ENCODE measurements around the gene LYST.

DNA sequence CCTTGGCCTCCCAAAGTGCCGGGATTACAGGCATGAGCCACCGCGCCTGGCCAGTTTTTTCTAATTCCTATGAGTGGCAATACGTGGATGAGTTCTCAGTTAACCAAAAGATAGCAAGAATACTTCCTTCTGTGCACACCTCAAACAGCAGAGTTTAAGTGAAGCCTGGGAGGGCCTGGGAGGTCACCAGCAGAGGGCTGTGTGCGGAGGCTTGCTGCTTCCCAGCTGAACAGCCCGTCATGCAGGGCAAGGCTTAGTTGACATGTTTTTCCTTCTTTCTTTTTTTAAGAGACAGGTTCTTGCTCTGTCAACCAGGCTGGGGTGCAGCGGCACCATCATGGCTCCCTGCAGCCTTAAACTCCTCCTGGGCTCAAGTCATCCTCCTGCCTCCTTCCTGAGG is 234.9 kb downstream of the LYST start:
- TF ChIP-seq, protein P1, sequence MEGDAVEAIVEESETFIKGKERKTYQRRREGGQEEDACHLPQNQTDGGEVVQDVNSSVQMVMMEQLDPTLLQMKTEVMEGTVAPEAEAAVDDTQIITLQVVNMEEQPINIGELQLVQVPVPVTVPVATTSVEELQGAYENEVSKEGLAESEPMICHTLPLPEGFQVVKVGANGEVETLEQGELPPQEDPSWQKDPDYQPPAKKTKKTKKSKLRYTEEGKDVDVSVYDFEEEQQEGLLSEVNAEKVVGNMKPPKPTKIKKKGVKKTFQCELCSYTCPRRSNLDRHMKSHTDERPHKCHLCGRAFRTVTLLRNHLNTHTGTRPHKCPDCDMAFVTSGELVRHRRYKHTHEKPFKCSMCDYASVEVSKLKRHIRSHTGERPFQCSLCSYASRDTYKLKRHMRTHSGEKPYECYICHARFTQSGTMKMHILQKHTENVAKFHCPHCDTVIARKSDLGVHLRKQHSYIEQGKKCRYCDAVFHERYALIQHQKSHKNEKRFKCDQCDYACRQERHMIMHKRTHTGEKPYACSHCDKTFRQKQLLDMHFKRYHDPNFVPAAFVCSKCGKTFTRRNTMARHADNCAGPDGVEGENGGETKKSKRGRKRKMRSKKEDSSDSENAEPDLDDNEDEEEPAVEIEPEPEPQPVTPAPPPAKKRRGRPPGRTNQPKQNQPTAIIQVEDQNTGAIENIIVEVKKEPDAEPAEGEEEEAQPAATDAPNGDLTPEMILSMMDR (IDR thresholded peaks at IDR 0.05), result no peak
- TF ChIP-seq, protein P2, sequence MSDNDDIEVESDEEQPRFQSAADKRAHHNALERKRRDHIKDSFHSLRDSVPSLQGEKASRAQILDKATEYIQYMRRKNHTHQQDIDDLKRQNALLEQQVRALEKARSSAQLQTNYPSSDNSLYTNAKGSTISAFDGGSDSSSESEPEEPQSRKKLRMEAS (IDR thresholded peaks at IDR 0.05; ENCODE audit: low read depth), result no peak
- no peak for TF ChIP-seq YY1 (IDR thresholded peaks at IDR 0.05; ENCODE audit: low read depth)
- no peak for TF ChIP-seq CHD2 (IDR thresholded peaks at IDR 0.05; ENCODE audit: low read length, partially characterized antibody)
- TF ChIP-seq, protein P3, sequence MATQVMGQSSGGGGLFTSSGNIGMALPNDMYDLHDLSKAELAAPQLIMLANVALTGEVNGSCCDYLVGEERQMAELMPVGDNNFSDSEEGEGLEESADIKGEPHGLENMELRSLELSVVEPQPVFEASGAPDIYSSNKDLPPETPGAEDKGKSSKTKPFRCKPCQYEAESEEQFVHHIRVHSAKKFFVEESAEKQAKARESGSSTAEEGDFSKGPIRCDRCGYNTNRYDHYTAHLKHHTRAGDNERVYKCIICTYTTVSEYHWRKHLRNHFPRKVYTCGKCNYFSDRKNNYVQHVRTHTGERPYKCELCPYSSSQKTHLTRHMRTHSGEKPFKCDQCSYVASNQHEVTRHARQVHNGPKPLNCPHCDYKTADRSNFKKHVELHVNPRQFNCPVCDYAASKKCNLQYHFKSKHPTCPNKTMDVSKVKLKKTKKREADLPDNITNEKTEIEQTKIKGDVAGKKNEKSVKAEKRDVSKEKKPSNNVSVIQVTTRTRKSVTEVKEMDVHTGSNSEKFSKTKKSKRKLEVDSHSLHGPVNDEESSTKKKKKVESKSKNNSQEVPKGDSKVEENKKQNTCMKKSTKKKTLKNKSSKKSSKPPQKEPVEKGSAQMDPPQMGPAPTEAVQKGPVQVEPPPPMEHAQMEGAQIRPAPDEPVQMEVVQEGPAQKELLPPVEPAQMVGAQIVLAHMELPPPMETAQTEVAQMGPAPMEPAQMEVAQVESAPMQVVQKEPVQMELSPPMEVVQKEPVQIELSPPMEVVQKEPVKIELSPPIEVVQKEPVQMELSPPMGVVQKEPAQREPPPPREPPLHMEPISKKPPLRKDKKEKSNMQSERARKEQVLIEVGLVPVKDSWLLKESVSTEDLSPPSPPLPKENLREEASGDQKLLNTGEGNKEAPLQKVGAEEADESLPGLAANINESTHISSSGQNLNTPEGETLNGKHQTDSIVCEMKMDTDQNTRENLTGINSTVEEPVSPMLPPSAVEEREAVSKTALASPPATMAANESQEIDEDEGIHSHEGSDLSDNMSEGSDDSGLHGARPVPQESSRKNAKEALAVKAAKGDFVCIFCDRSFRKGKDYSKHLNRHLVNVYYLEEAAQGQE (IDR thresholded peaks at IDR 0.05; ENCODE audit: low read depth, low read length), result no peak
- TF ChIP-seq, protein P4, sequence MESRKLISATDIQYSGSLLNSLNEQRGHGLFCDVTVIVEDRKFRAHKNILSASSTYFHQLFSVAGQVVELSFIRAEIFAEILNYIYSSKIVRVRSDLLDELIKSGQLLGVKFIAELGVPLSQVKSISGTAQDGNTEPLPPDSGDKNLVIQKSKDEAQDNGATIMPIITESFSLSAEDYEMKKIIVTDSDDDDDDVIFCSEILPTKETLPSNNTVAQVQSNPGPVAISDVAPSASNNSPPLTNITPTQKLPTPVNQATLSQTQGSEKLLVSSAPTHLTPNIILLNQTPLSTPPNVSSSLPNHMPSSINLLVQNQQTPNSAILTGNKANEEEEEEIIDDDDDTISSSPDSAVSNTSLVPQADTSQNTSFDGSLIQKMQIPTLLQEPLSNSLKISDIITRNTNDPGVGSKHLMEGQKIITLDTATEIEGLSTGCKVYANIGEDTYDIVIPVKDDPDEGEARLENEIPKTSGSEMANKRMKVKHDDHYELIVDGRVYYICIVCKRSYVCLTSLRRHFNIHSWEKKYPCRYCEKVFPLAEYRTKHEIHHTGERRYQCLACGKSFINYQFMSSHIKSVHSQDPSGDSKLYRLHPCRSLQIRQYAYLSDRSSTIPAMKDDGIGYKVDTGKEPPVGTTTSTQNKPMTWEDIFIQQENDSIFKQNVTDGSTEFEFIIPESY (IDR thresholded peaks at IDR 0.05; ENCODE audit: borderline replicate concordance, low read depth), result no peak
- no peak for TF ChIP-seq EP300 (IDR thresholded peaks at IDR 0.05; ENCODE audit: borderline replicate concordance in 1 of 2, low read depth in 1 of 2, low read length in 1 of 2)
